Measurements from ENCODE around the gene ATP1A3. TPM values are rescaled to one million over a fixed set of nuclear protein-coding genes. Genes with fewer than 3 reads are reported as not detected.
"Not testable (repeated sequence)": the region's sequence is repeated elsewhere in the genome, so short reads cannot be mapped to it uniquely, and the experiment has no call there.

The ATP1A3 gene
- total RNA-seq, 3 donors from 2014 or later = not detected

- H3K27ac ChIP-seq = no peak overlapping the region
- no peaks in the 10 kb centered on the region for H3K27me3 ChIP-seq
- no peak for TF ChIP-seq POLR2A (IDR thresholded peaks at IDR 0.05)
- H3K4me3 ChIP-seq = no peak overlapping the region
- H3K4me1 ChIP-seq = no peaks in the 10 kb centered on the region
- no peaks in the 10 kb centered on the region for H3K9me3 ChIP-seq
- intact Hi-C loops (cut with DNase I; ENCODE audit: low total_unique reads) = no loop called here
- H3K36me3 ChIP-seq = no peaks in the 10 kb centered on the region
- DNase-seq (ENCODE audit: low spot score in 2 of 2) = no peak
Observed at GRCh38 chr19:42037649-42038048, 43.6 kb upstream of the ATP1A3 start.

GRCh38 chr19:42034640-42035391 lies 40.8 kb upstream of the ATP1A3 start:
- H3K27ac ChIP-seq; H3K9me3 ChIP-seq; H3K4me1 ChIP-seq; DNase-seq (ENCODE audit: low spot score in 2 of 2); H3K4me3 ChIP-seq; intact Hi-C loops (cut with DNase I; ENCODE audit: low total_unique reads); H3K36me3 ChIP-seq; H3K27me3 ChIP-seq: not testable (repeated sequence)
- peak; percentile 59 to 75 (median 62) for TF ChIP-seq CTCF (IDR thresholded peaks at IDR 0.05)

- no peaks in the 10 kb centered on the region for H3K4me1 ChIP-seq
- H3K4me3 ChIP-seq = no peak overlapping the region
- no peaks in the 10 kb centered on the region for H3K27me3 ChIP-seq
- no peaks in the 10 kb centered on the region for H3K9me3 ChIP-seq
- DNase-seq (ENCODE audit: low spot score in 2 of 2) = no peak
- TF ChIP-seq POLR2AphosphoS5 (IDR thresholded peaks at IDR 0.05) = no peak
- no peak for TF ChIP-seq POLR2A (IDR thresholded peaks at IDR 0.05)
- no peak for TF ChIP-seq CTCF (IDR thresholded peaks at IDR 0.05)
- intact Hi-C loops (cut with DNase I; ENCODE audit: low total_unique reads) = no loop called here
- H3K36me3 ChIP-seq = no peaks in the 10 kb centered on the region
- H3K27ac ChIP-seq = no peak overlapping the region
Observed at GRCh38 chr19:42033413-42033812, 39.4 kb upstream of the ATP1A3 start.

- Histone ChIP-seq H3K27ac (no peak overlapping the region), H3K36me3 (no peaks in the 10 kb centered on the region), H3K4me1 (no peaks in the 10 kb centered on the region), H3K27me3 (no peaks in the 10 kb centered on the region), H3K4me3 (no peak overlapping the region), H3K9me3 (no peaks in the 10 kb centered on the region)
- intact Hi-C loops (cut with DNase I; ENCODE audit: low total_unique reads) = no loop called here
- TF ChIP-seq CTCF (IDR thresholded peaks at IDR 0.05) (no peak), POLR2A (IDR thresholded peaks at IDR 0.05) (no peak), POLR2AphosphoS5 (IDR thresholded peaks at IDR 0.05) (no peak)
- no peak for DNase-seq (ENCODE audit: low spot score in 2 of 2)
Observed at GRCh38 chr19:42032431-42032830, 38.4 kb upstream of the ATP1A3 start.

- no peak for DNase-seq (ENCODE audit: low spot score in 2 of 2)
- intact Hi-C loops (cut with DNase I; ENCODE audit: low total_unique reads) = no loop called here
- no peaks in the 10 kb centered on the region for H3K4me1 ChIP-seq
- no peaks in the 10 kb centered on the region for H3K36me3 ChIP-seq
- no peak overlapping the region for H3K4me3 ChIP-seq
- no peaks in the 10 kb centered on the region for H3K9me3 ChIP-seq
- TF ChIP-seq POLR2AphosphoS5 (IDR thresholded peaks at IDR 0.05) (no peak), CTCF (IDR thresholded peaks at IDR 0.05) (no peak), POLR2A (IDR thresholded peaks at IDR 0.05) (no peak)
- no peak overlapping the region for H3K27ac ChIP-seq
- H3K27me3 ChIP-seq = no peaks in the 10 kb centered on the region
Observed at GRCh38 chr19:42030645-42031440, 36.8 kb upstream of the ATP1A3 start.
